Testis (tissue), 3 donors: Measurements from ENCODE around the gene NLK. TPM values are rescaled to one million over a fixed set of nuclear protein-coding genes. Genes with fewer than 3 reads are reported as not detected.

Source experiments
- DNase-seq: peaks from one replicate; pipeline ENCODE4 v3.0.0-alpha.2; 2019
- H3K27ac ChIP-seq, 2 donors: fragments of 200-600 bp; sonication (generic); one replicate each; pipeline ENCODE4 v1.5.1; 2019
- H3K27me3 ChIP-seq: fragments of 200-600 bp; sonication (generic); one replicate; pipeline ENCODE4 v1.5.1; 2019
- H3K36me3 ChIP-seq: fragments of 200-600 bp; sonication (generic); one replicate; pipeline ENCODE4 v1.5.1; 2017; ENCODE audit warnings: low read depth; ENCODE audit errors: missing control alignments
- H3K4me1 ChIP-seq: fragments of 200-600 bp; sonication (generic); one replicate; pipeline ENCODE4 v1.5.1; 2019
- H3K4me3 ChIP-seq, 2 donors: fragments of 200-600 bp; sonication (generic); one replicate each; pipeline ENCODE4 v1.5.1; 2017 to 2019
- H3K9me3 ChIP-seq: fragments of 200-600 bp; sonication (generic); one replicate; pipeline ENCODE4 v1.5.1; 2017
- POLR2A ChIP-seq: fragments of 450-650 bp; IDR thresholded peaks from one replicate; pipeline ENCODE4 v1.6.1; 2017; ENCODE audit warnings: antibody characterized with exemption, mild to moderate bottlenecking, moderate library complexity
- WGBS, 2 donors: methylation state at CpG; one replicate each; pipeline ENCODE4 v1.1.5; 2018; 5-methylcytosine and 5-hydroxymethylcytosine counted together
- intact Hi-C: fragments of 100-400 bp; cut with DNase I; formaldehyde crosslinking; loops from one replicate; pipeline ENCODE4 v1.15.1; 2023; ENCODE audit warnings: low total_unique reads
- polyA plus RNA-seq: library from polyadenylated mRNA; stranded (reverse); fragments of 350-450 nt; fragmentation: Illumina TruSeq; extraction: RNeasy Lipid Tissue Mini Kit (QIAGEN cat#74804); gene quantifications from one replicate; pipeline ENCODE4 v1.2.3, GENCODE V29; 2014; ENCODE audit warnings: low read depth, low replicate concordance; ENCODE audit not compliant: insufficient read depth
- small RNA-seq, 2 donors: library from RNA; depleted of rRNA; stranded (forward); fragments of <200 nt; gene quantifications; one replicate each; pipeline ENCODE3, GENCODE V24; 2016
- total RNA-seq, 2 donors: library from RNA; depleted of rRNA; stranded (reverse); fragments of >200 nt; gene quantifications; one replicate each; pipeline ENCODE4 v1.2.3, GENCODE V29; 2016
- TF ChIP-seq, protein P1 (sequence below), 3 experiments: fragments of 450-650 bp in 2 of 3; fragments of 200-600 bp in 1 of 3; sonication (generic) in 1 of 3; IDR thresholded peaks; one replicate each; pipeline ENCODE4 v1.5.1; 2016 to 2019; ENCODE audit warnings: antibody characterized with exemption in 3 of 3, mild to moderate bottlenecking in 2 of 3, moderate library complexity in 1 of 3

Gene NLK
- total and polyA plus RNA-seq, 3 donors from 2014 or later = 40.8 to 54.4 (median 47.0) TPM

- intact Hi-C loops = no loop called here
- WGBS, 2 donors = 94 to 96% methylated on average over 4 of the region's 4 CpGs
- H3K4me1 ChIP-seq = no peaks in the 10 kb centered on the region
Observed at GRCh38 chr17:28244446-28244845, 202.0 kb downstream of the NLK start.

More at GRCh38 chr17:28244446-28244845, 202.0 kb downstream of the NLK start:
- no peak overlapping the region for H3K27ac ChIP-seq
- H3K27me3 ChIP-seq = no peaks in the 10 kb centered on the region
- no peaks in the 10 kb centered on the region for H3K9me3 ChIP-seq
- no peak overlapping the region for H3K4me3 ChIP-seq
- no peak for TF ChIP-seq POLR2A
- TF ChIP-seq, protein P1, sequence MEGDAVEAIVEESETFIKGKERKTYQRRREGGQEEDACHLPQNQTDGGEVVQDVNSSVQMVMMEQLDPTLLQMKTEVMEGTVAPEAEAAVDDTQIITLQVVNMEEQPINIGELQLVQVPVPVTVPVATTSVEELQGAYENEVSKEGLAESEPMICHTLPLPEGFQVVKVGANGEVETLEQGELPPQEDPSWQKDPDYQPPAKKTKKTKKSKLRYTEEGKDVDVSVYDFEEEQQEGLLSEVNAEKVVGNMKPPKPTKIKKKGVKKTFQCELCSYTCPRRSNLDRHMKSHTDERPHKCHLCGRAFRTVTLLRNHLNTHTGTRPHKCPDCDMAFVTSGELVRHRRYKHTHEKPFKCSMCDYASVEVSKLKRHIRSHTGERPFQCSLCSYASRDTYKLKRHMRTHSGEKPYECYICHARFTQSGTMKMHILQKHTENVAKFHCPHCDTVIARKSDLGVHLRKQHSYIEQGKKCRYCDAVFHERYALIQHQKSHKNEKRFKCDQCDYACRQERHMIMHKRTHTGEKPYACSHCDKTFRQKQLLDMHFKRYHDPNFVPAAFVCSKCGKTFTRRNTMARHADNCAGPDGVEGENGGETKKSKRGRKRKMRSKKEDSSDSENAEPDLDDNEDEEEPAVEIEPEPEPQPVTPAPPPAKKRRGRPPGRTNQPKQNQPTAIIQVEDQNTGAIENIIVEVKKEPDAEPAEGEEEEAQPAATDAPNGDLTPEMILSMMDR (IDR thresholded peaks at IDR 0.05) = no peak
- H3K36me3 ChIP-seq = no peaks in the 10 kb centered on the region
- no peak for DNase-seq

Small RNA genes lying within 50 kb of the gene (small RNA-seq; reads per million reads assigned to genes)
- gene RF00006 = 0 reads per million in 2 donors
- 0 reads per million in 2 donors for gene RF00156
- gene RF00601 = 0 reads per million in 2 donors
- gene RPS29P22 = 0 reads per million in 2 donors

Other genes starting within 250 kb of the NLK start
- 1 to 10 TPM in 1 of 2 donors, under 1 TPM in 1; 0.87 to 1.4 TPM for gene NOS2, start 242.1 kb upstream of the NLK start, total RNA-seq
- gene NOS2, start 242.1 kb upstream of the NLK start, polyA plus RNA-seq = 0.53 TPM
- gene LYRM9, start 149.3 kb upstream of the NLK start, total RNA-seq = 10 to 100 TPM; 42.9 to 60.2 TPM
- gene LYRM9, start 149.3 kb upstream of the NLK start, polyA plus RNA-seq = 31.6 TPM